Activated CD8-positive, alpha-beta memory T cell treated with anti-CD3 and anti-CD28 coated beads, Interleukin-2, amount 50 U/mL, for 24 hours (primary cell): ENCODE data around the gene SYT17.

Source experiments
- DNase-seq: peaks from one replicate; pipeline ENCODE4 v3.0.0-alpha.2; 2020; ENCODE audit errors: extremely low read depth

SYT17 gene

GRCh38 chr16:19167710-19168370 lies at the start of gene SYT17:
TSS of gene SYT17 (plus strand) at chr16:19168240. CDS start at chr16:19168647, 407 bp downstream.
- no peak for DNase-seq

- no peak for DNase-seq
These were observed 49.1 kb upstream of the SYT17 start for GRCh38 chr16:19118938-19119431.

GRCh38 chr16:19119564-19119963 lies 48.5 kb upstream of the SYT17 start:
- DNase-seq: no peak

- no peak for DNase-seq
These were observed 44.4 kb upstream of the SYT17 start for GRCh38 chr16:19123535-19124178.

- DNase-seq: no peak
These were observed 41.7 kb upstream of the SYT17 start for GRCh38 chr16:19126300-19126699.

GRCh38 chr16:19127205-19127604 lies 40.8 kb upstream of the SYT17 start:
- no peak for DNase-seq

GRCh38 chr16:19127674-19128131 lies 40.3 kb upstream of the SYT17 start:
- no peak for DNase-seq

GRCh38 chr16:19128454-19129200 lies 39.4 kb upstream of the SYT17 start:
- no peak for DNase-seq

GRCh38 chr16:19130385-19130784 lies 37.7 kb upstream of the SYT17 start:
- DNase-seq: no peak

- DNase-seq: no peak
These were observed 36.9 kb upstream of the SYT17 start for GRCh38 chr16:19130852-19131824.

- no peak for DNase-seq
These were observed 36.2 kb upstream of the SYT17 start for GRCh38 chr16:19131825-19132218.

- DNase-seq: no peak
These were observed 35.8 kb upstream of the SYT17 start for GRCh38 chr16:19132255-19132654.

GRCh38 chr16:19132898-19133297 lies 35.1 kb upstream of the SYT17 start:
- DNase-seq: no peak

GRCh38 chr16:19133600-19133999 lies 34.4 kb upstream of the SYT17 start:
- no peak for DNase-seq

GRCh38 chr16:19135201-19135842 lies 32.7 kb upstream of the SYT17 start:
- no peak for DNase-seq

GRCh38 chr16:19135896-19136438 lies 32.1 kb upstream of the SYT17 start:
- DNase-seq: no peak

- no peak for DNase-seq
These were observed 31.4 kb upstream of the SYT17 start for GRCh38 chr16:19136549-19137196.

GRCh38 chr16:19137201-19138128 lies 30.6 kb upstream of the SYT17 start:
- DNase-seq: no peak

- DNase-seq: no peak
These were observed 29.4 kb upstream of the SYT17 start for GRCh38 chr16:19138601-19139000.
